Fibroblast of skin of back (primary cell): ENCODE results near the gene TOX2.

Source experiments
- DNase-seq: peaks from one replicate; pipeline ENCODE4 v3.0.0-alpha.2; 2013

The TOX2 gene

GRCh38 chr20:43977962-43978361 lies 63.3 kb downstream of the TOX2 start:
- no peak for DNase-seq

GRCh38 chr20:43979576-43980105 lies 65.0 kb downstream of the TOX2 start:
- no peak for DNase-seq

DNA sequence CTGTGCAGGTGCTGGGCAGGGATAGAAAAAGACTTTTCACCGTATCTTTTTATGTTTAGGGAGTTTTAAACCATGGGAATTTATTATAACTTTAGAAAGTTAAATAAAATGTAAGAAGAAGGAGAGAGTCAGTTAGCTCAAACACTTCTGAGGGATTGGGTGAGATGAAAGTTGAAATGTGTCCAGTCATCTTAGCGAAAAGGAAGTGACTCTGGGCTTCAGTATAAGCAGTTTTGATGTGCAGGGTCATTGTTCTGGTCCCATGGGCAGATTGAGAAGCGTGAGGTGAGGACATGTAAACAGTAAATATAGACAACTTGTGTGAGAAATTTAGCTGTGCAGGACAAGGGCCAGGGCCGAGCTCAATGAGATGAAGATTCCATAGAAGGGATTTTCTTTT lies 66.9 kb downstream of the TOX2 start:
- no peak for DNase-seq

DNA sequence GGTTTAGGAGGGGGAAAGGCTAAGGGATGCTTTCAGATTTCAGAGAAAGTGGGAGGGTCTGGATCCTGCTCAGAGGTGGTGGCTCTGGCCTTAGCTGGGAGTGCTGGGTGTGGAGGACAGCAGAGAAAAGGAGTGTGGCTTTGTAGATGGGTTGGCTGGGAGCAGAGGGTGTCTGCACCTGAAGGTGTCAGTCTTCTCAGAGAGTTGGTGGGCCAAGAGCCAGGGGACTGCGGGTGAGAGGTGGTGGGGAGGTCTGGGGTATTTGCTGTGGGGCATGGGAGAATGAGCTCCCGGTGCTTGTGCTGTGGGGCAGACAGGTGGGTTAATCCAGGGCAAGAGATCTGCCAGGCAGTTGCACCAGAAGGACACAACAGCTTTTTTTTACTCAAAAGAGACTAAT lies 67.4 kb downstream of the TOX2 start:
- no peak for DNase-seq

DNA sequence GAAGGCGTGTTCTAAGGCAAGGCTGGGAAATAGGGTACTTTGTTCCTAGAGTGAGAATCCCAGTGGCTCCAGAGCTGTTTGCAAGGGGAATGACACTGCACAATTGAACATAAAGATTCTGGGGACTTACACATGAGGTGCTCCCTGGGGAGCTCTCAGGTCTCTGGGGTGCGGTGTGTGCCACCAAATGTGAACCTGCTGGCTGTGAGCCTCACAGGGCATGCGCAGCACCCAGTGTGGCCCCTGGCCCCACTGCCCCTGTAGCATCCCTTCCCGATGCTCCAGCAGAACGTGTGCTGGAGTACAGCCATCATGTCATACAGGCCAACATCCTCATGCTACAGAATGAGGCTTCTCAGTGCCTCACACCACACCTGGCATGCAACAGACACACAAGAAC lies 68.2 kb downstream of the TOX2 start:
- no peak for DNase-seq

DNA sequence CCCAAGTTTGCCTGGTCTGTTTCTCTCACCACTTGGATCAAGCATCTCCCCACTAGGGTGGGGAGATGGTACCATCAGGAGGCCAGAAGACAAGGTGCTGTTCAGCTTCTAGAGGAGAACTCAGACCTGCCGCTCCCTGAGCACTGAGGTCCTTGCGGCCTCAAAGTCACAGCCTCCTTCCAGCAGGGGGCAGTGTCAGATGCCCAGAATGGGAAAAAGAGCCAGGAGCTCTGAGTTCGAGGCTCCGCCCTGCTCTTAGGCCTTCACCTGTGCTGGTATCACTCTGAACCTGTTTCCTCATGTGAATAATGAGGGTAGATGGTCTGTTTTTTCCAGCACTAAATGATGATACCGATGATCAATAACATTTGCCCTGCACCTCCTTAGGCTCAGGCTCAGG lies 68.7 kb downstream of the TOX2 start:
- DNase-seq = no peak

GRCh38 chr20:43983904-43984361 lies 69.3 kb downstream of the TOX2 start:
- no peak for DNase-seq

DNA sequence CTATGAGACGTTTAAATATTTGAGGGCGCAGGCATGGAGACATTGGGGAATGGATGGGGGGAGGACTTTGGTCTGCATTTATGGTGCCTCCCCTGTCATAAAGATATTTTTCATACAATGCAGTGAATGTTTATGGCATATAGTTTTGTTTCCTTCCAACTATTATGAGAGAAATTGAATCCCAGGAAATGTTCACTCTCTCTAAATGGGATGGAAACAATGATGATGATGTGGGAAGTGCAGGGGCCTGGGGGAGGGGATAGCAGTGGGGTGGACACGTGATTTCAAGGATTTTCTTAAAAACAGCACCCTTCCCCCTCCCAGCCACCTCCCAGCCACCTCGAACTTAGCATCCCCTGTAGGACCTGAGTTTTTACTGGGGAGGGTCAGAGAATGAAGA lies 69.9 kb downstream of the TOX2 start:
- no peak for DNase-seq

DNA sequence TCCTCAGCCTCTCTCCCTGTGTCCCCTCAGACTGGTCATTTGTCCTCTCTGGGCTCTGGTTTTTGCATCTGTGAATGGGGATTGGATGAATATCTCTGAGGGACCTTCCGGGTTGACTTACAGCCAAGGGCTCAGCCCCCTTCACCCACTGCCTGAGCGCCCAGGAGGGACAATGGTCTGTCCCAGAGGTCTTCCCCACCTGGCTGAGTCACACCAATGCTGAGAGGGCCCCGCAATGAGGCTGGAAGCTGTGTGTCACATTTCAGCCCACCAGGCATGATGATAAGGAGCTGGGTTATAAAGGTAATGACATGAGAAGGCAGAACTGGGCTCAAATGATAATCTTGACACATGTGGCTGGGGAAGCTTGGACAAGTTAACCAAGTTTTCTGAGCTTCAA lies 70.5 kb downstream of the TOX2 start:
- DNase-seq = no peak

DNA sequence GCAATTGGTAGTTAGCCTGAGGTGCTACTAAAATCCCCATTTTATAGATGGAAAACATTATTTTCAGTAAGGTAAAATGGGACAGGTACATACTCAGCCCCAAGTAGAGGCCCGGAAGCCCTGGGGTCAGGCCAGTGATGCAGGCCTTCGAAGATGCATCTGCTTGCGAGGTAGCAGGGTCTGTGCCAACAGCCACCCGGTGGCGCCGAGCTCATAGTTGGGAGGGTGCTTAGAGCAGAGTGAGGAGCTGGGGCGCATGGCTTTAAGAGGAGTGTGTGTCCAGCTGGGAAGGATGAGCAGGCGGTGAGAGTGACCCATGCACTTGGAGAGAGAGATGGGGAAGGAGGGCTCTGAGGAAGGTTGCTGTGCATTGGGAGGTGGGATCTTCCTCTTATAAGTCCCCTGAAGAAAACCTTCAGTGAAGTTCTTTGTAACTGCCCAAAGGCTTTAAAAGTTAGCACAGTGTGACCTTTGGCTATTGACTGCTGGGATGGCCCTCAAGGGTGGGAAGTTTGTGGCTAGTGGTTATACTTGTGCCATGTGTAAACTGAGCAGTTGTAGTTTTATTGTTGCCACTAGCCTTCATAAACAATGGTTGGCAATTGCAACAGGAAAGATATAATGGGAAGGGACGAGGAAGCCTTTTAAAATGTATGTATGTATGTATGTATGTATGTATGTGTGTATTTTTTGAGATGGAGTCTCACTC lies 71.1 kb downstream of the TOX2 start:
- DNase-seq = no peak

GRCh38 chr20:43987018-43987417 lies 72.4 kb downstream of the TOX2 start:
- no peak for DNase-seq

DNA sequence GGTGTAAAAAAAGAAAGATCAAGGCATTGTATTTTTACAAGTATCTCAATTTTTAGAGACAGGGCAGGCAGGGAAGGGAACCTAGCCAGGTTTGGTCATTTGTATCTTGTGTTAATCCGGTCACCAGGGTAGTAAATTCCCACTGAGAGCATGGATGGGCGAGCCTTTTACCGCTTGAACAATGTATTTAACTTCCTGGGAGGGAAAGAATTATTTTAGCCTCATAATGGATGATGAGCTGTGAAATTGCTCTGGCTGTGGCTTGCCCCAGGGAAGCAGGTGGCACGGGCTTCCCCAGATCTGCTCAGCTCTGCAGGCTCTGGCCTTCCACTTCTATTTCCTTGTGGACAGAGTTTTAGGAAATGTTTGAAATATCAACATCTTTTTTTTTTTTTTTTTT lies 72.9 kb downstream of the TOX2 start:
- DNase-seq = no peak

DNA sequence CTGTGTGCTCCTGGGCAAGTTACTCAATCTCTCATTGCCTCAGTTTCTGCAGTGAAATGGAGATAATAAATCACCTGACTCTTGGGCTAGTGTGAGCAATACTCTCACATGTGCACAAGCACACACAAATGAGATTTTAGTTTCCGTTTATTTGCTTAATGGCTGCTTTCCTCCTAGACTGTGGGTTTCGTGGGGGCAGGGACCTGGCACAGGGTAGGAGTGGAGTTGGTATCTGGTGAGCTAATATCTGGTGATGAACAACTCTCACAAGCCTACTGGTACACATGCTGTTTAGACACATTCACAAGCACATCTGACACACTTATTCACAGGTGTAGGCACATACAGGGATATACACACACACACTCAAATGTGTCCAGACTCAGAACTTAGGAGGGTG lies 73.8 kb downstream of the TOX2 start:
- no peak for DNase-seq

- DNase-seq = peak; percentile 30
Observed at GRCh38 chr20:43988867-43989266, 74.2 kb downstream of the TOX2 start.

- DNase-seq = no peak
Observed at GRCh38 chr20:43991261-43991660, 76.6 kb downstream of the TOX2 start.

DNA sequence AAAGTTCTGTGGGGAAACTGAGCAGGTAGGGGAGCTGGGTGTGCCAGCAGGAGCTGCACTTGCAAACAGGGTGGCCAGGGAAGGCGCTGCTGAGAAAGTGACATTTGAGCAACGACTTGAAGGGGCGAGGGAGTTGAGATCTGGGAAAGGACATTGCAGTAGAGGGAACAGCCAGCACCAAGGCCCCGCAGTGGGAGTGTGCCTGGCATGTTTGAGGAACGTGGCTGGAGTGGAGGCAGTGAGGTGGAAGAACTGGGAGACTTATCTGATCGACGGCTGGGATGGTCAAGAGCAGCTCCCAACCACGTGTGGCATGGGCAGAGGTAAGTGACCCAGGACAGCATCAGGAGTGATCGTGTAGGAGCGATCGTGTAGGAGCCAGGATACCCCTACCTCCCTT lies 77.3 kb downstream of the TOX2 start:
- no peak for DNase-seq

- DNase-seq = no peak
Observed at GRCh38 chr20:43992885-43993284, 78.2 kb downstream of the TOX2 start.

GRCh38 chr20:43993560-43993959 lies 78.9 kb downstream of the TOX2 start:
- peak; percentile 18 for DNase-seq

GRCh38 chr20:43994486-43995100 lies 79.9 kb downstream of the TOX2 start:
- DNase-seq = peak; percentile 27

GRCh38 chr20:43995645-43996044 lies 81.0 kb downstream of the TOX2 start:
- DNase-seq = no peak

DNA sequence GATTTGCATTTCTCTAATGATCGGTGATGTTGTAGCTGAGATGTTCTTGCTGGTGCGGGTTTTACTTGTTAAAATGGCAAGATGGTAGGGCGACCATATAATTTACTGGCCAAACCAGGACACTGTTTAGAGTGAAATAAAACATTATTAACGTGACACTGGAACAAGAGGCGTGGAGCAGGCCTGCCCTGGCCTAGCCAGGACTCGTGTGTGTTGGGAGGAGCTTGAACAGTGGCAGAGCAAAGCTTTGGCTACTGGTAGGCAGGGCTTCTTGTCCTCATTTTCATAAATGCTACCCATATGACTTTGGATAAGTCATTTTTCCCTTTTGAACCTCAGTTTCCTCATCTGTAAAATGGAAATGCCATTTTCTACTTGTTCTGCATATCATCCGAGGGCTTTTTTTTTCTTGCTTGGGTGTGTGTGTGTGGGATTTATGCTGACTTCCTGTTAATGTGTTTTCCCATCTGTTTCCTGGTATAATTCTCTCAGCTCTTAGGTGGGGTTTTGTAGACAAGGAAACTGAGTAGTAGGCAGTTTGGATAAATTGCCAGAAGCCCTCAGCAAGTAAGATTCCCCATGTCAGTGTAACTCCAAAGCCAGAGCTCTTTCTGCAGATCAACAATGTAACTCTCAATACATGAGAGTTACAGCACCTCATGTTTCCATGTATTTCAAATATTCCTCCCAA lies 81.7 kb downstream of the TOX2 start:
- DNase-seq = no peak

- DNase-seq = no peak
Observed at GRCh38 chr20:43999848-44000247, 85.2 kb downstream of the TOX2 start.

- DNase-seq = no peak
Observed at GRCh38 chr20:44001667-44002596, 87.3 kb downstream of the TOX2 start.
